ENCODE measurements around the gene C1orf141. TPM values are rescaled to one million over a fixed set of nuclear protein-coding genes. Genes with fewer than 3 reads are reported as not detected.

C1orf141 gene
- total and polyA plus RNA-seq, 2 of the 8 experiments (the other 6 are each of a cell fraction or from before 2014, with no cell fraction given), result not detected

- POLR2A ChIA-PET (ENCODE audit: partially characterized antibody), result no interaction called here
- no peaks in the 10 kb centered on the region for H3K9me3 ChIP-seq (ENCODE audit: insufficient read depth in 2 of 2, low read depth in 1 of 2, low read length in 1 of 2)
- H3K79me1 ChIP-seq (ENCODE audit: low read depth, low read length), result no peaks in the 10 kb centered on the region
- no peak overlapping the region for H4K8ac ChIP-seq (ENCODE audit: extremely low read depth, insufficient read depth, low read length)
- H3K27ac ChIP-seq (ENCODE audit: low read depth, low read length), result no peak overlapping the region
- no peak overlapping the region for H2AFZ ChIP-seq (ENCODE audit: low read length)
- no peaks in the 10 kb centered on the region for H3K79me2 ChIP-seq (ENCODE audit: control insufficient read depth in 1 of 2, insufficient read depth in 2 of 2, low read length in 2 of 2)
- no peak overlapping the region for H2BK5ac ChIP-seq (ENCODE audit: low read depth, low read length)
- no peak overlapping the region for H2AK5ac ChIP-seq (ENCODE audit: low read depth, low read length)
- no peak overlapping the region for H3K18ac ChIP-seq (ENCODE audit: extremely low read depth, low read length)
- H4K5ac ChIP-seq (ENCODE audit: insufficient read length, low read depth, low read length), result no peak overlapping the region
- no peak overlapping the region for H4K91ac ChIP-seq (replicated peaks; ENCODE audit: insufficient read length, low read length)
- DNase-seq (ENCODE audit: low read depth in 1 of 2, low spot score in 2 of 2) (no peak), FAIRE-seq (no peak)
- no peak overlapping the region for H3K56ac ChIP-seq (replicated peaks; ENCODE audit: insufficient read length, low read depth, low read length)
- no peaks in the 10 kb centered on the region for H4K20me1 ChIP-seq (replicated peaks in 1 of 2; ENCODE audit: control insufficient read depth in 1 of 2, insufficient read depth in 2 of 2, low read length in 2 of 2)
- no peak overlapping the region for H3K14ac ChIP-seq (ENCODE audit: insufficient read length)
- 0 out of 7 replicates have a peak, but pooled peaks cover 0 to 4% (median 0%) of the 10 kb centered on the region in 4 experiments for H3K4me1 ChIP-seq (replicated peaks in 1 of 4; ENCODE audit: control insufficient read depth in 3 of 4, insufficient read depth in 4 of 4, low read length in 3 of 4)
- H3K27me3 ChIP-seq (replicated peaks in 1 of 4; ENCODE audit: control insufficient read depth in 3 of 4, extremely low read depth in 1 of 4, insufficient read depth in 3 of 4, low read length in 3 of 4), result no peaks in the 10 kb centered on the region
- no peak overlapping the region for H2BK20ac ChIP-seq (ENCODE audit: low read length)
- H2BK12ac ChIP-seq (ENCODE audit: low read depth, low read length), result no peak overlapping the region
- no peak overlapping the region for H3K4me2 ChIP-seq (ENCODE audit: insufficient read depth in 1 of 2, low read depth in 2 of 2, low read length in 2 of 2)
- no peak overlapping the region for H3K9ac ChIP-seq (replicated peaks in 1 of 4; ENCODE audit: extremely low read depth in 1 of 4, low read depth in 3 of 4, low read length in 3 of 4)
- no peak overlapping the region for H2BK120ac ChIP-seq (replicated peaks; ENCODE audit: low read depth, low read length)
- WGBS, 2 experiments (ENCODE audit: extremely low coverage in 1 of 2, insufficient coverage in 1 of 2, insufficient read length in 1 of 2, insufficient replicate concordance in 2 of 2, low coverage in 1 of 2, low lambda C conversion rate in 2 of 2, missing lambda C conversion rate in 1 of 2), result 91% methylated on average over 4 of the region's 4 CpGs; no CpG with 5 or more reads in 1 of the 2 experiments
- H3K23ac ChIP-seq (ENCODE audit: insufficient read length), result no peak overlapping the region
- no peaks in the 10 kb centered on the region for H3K23me2 ChIP-seq (ENCODE audit: low read depth, low read length)
- H3K4ac ChIP-seq (replicated peaks; ENCODE audit: insufficient read length, low read depth, low read length), result no peak overlapping the region
- H2BK15ac ChIP-seq (ENCODE audit: low read length), result no peak overlapping the region
- CTCF ChIA-PET (ENCODE audit: partially characterized antibody), result interaction anchor here (0.6 to 4.4 kb wide), 5 partner anchors 19 to 1703 kb away, joined by 3 to 133 read pairs (median 34); no protein-coding TSS in a partner anchor
- H3K4me3 ChIP-seq (ENCODE audit: extremely low read depth in 1 of 4, insufficient read depth in 2 of 4, low read depth in 3 of 4, low read length in 4 of 4), result no peak overlapping the region
- no peaks in the 10 kb centered on the region for H3K36me3 ChIP-seq (ENCODE audit: control insufficient read depth in 2 of 4, insufficient read depth in 4 of 4, low read length in 3 of 4)
- no peak for TF ChIP-seq JUND (IDR thresholded peaks at IDR 0.05; ENCODE audit: low read length)
- no peak for TF ChIP-seq TAF7 (optimal IDR thresholded peaks at IDR 0.05; ENCODE audit: borderline replicate concordance, low read depth, low read length)
- no peak for TF ChIP-seq TEAD4 (IDR thresholded peaks at IDR 0.05; ENCODE audit: low read depth, low read length)
- no peak for TF ChIP-seq RNF2 (IDR thresholded peaks at IDR 0.05; ENCODE audit: borderline replicate concordance, low read depth, low read length, missing control alignments, poor library complexity, severe bottlenecking)
- TF ChIP-seq SP2 (IDR thresholded peaks at IDR 0.05; ENCODE audit: low read length), result no peak
- no peak for TF ChIP-seq GABPA (IDR thresholded peaks at IDR 0.05; ENCODE audit: borderline replicate concordance, insufficient read depth, low read length)
- TF ChIP-seq CREB1 (IDR thresholded peaks at IDR 0.05), result no peak
- no peak for TF ChIP-seq BACH1 (IDR thresholded peaks at IDR 0.05; ENCODE audit: low read length)
- TF ChIP-seq SUZ12 (IDR thresholded peaks at IDR 0.05; ENCODE audit: low read length), result no peak
- no peak for TF ChIP-seq FOSL1 (IDR thresholded peaks at IDR 0.05; ENCODE audit: insufficient read depth, low read depth, low read length)
- no peak for TF ChIP-seq ASH2L (IDR thresholded peaks at IDR 0.05; ENCODE audit: low read length)
- no peak for TF ChIP-seq HDAC2 (IDR thresholded peaks at IDR 0.05; ENCODE audit: borderline replicate concordance in 1 of 2, low read depth in 2 of 2, low read length in 2 of 2)
- no peak for TF ChIP-seq ZNF274 (IDR thresholded peaks at IDR 0.05; ENCODE audit: borderline replicate concordance, extremely low read depth, low read length)
- no peak for TF ChIP-seq RFX5 (IDR thresholded peaks at IDR 0.05; ENCODE audit: borderline replicate concordance, low read depth, low read length)
Measured at GRCh38 chr1:67150931-67151330, 16.2 kb upstream of the C1orf141 start.

All from H1 (cell line).